ENCODE results near the gene IGF1.

DNA sequence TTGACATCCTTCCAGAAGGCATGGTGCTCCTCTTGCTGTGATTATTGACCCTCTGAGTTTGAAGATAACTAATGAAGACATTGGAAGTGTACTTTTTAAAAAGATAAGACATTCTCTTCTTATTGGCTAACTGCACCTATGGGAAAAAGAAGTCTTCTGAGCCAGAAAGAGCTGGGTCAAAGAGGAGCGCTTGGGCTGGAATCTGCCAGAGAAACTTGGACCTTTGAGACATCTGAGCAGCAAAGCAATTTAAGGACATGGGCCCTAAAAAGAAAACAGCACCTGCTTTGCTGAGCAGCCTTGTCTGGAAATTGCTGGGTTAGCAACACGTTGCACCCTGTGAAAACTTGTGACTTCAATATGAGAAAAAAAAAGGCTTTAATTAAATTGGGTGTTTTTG, 27.8 kb downstream of the IGF1 start:
- TF ChIP-seq POLR2AphosphoS5 (IDR thresholded peaks at IDR 0.05; ENCODE audit: low read depth, low read length) (no peak), POLR2A (IDR thresholded peaks at IDR 0.05; ENCODE audit: low read depth, low read length) (no peak)
